ENCODE data around the gene TUT7. TPM values are rescaled to one million over a fixed set of nuclear protein-coding genes. Genes with fewer than 3 reads are reported as not detected.
"Not testable (repeated sequence)": the region's sequence is repeated elsewhere in the genome, so short reads cannot be mapped to it uniquely, and the experiment has no call there.

Gene TUT7
- total RNA-seq, result 10 to 100 TPM; 60.2 to 64.1 TPM
- polyA plus RNA-seq, result 10 to 100 TPM in 1 of 2 donors, 1 to 10 TPM in 1; 9.5 to 30.4 TPM

- intact Hi-C loops (cut with micrococcal nuclease), result loop anchor here (1.0 kb wide), 5 partner anchors 72 to 612 kb away; partner anchors contain the start of genes ISCA1 and NAA35
- ChIA-PET CTCF (ENCODE audit: partially characterized antibody) (interaction anchor here (1.5 kb wide), 1 partner anchor 18 kb away, joined by 3 read pairs; no protein-coding TSS in a partner anchor), POLR2A (ENCODE audit: partially characterized antibody) (interaction anchor here (1.1 to 3.1 kb wide), 5 partner anchors 12 to 72 kb away, joined by 3 to 32 read pairs (median 6); partner anchors contain the start of gene ISCA1)
- Histone ChIP-seq H3K27ac (ENCODE audit: low read depth, low read length) (peak within 1 kb of the TSS; percentile 84), H3K4me3 (ENCODE audit: low read length in 2 of 2) (peak within 1 kb of the TSS; percentile 69 to 75), H3K4me1 (ENCODE audit: insufficient read depth, low read length) (peaks cover 46% of the 10 kb centered on the region), H3K9me3 (ENCODE audit: control insufficient read depth in 1 of 2, low read length in 2 of 2) (no peaks in the 10 kb centered on the region), H3K27me3 (ENCODE audit: insufficient read depth, low read length) (no peaks in the 10 kb centered on the region), H3K36me3 (ENCODE audit: insufficient read depth, low read length) (no peaks in the 10 kb centered on the region)
- H3K4me3 Mint-ChIP-seq, result peak within 1 kb of the TSS; percentile 91 to 98 (median 97)
- peak; percentile 92 to 96 (median 93) for DNase-seq
- H3K27me3 Mint-ChIP-seq, result no peaks in the 10 kb centered on the region
- peaks cover 10 to 34% of the 10 kb centered on the region in 2 donors for H3K36me3 Mint-ChIP-seq
- no peaks in the 10 kb centered on the region for H3K9me3 Mint-ChIP-seq
- peak within 1 kb of the TSS; percentile 85 to 99 (median 97) for H3K27ac Mint-ChIP-seq
- H3K4me1 Mint-ChIP-seq, result peaks cover 23 to 60% (median 43%) of the 10 kb centered on the region in 4 donors
Measured at GRCh38 chr9:86354011-86354817, at the start of gene TUT7. TUT7 (minus strand) TSS chr9:86354410; CDS start chr9:86353199, 1,211 bp downstream.

- no peak overlapping the region for H3K27ac ChIP-seq (ENCODE audit: low read depth, low read length)
- H3K4me3 ChIP-seq (ENCODE audit: low read length in 2 of 2), result no peak overlapping the region
- no peaks in the 10 kb centered on the region for H3K9me3 Mint-ChIP-seq
- no peaks in the 10 kb centered on the region for H3K36me3 ChIP-seq (ENCODE audit: insufficient read depth, low read length)
- H3K4me1 ChIP-seq (ENCODE audit: insufficient read depth, low read length), result no peaks in the 10 kb centered on the region
- no peaks in the 10 kb centered on the region for H3K4me1 Mint-ChIP-seq
- CTCF ChIA-PET (ENCODE audit: partially characterized antibody), result interaction anchor here (1.2 kb wide), 1 partner anchor 9 kb away, joined by 3 read pairs; no protein-coding TSS in a partner anchor
- intact Hi-C loops (cut with micrococcal nuclease), result no loop called here
- H3K27me3 ChIP-seq (ENCODE audit: insufficient read depth, low read length), result no peaks in the 10 kb centered on the region
- H3K27me3 Mint-ChIP-seq, result peaks cover 16 to 19% of the 10 kb centered on the region in 2 donors
- no peak for DNase-seq
- H3K36me3 Mint-ChIP-seq, result no peaks in the 10 kb centered on the region
- H3K27ac Mint-ChIP-seq, result no peak overlapping the region
- no peak overlapping the region for H3K4me3 Mint-ChIP-seq
- POLR2A ChIA-PET (ENCODE audit: partially characterized antibody), result no interaction called here
- no peaks in the 10 kb centered on the region for H3K9me3 ChIP-seq (ENCODE audit: control insufficient read depth in 1 of 2, low read length in 2 of 2)
Measured at GRCh38 chr9:86402591-86402990, 48.4 kb upstream of the TUT7 start.

GRCh38 chr9:86396412-86396811 lies 42.2 kb upstream of the TUT7 start:
- Mint-ChIP-seq H3K27ac (no peak overlapping the region), H3K36me3 (no peaks in the 10 kb centered on the region), H3K27me3 (peaks cover 2 to 17% of the 10 kb centered on the region in 2 donors), H3K9me3 (peaks cover 0 to 7% (median 3%) of the 10 kb centered on the region in 8 donors), H3K4me3 (no peak overlapping the region), H3K4me1 (no peaks in the 10 kb centered on the region)
- POLR2A ChIA-PET (ENCODE audit: partially characterized antibody), result no interaction called here
- H3K27ac ChIP-seq (ENCODE audit: low read depth, low read length), result no peak overlapping the region
- H3K4me1 ChIP-seq (ENCODE audit: insufficient read depth, low read length), result no peaks in the 10 kb centered on the region
- H3K9me3 ChIP-seq (ENCODE audit: control insufficient read depth in 1 of 2, low read length in 2 of 2), result no peaks in the 10 kb centered on the region
- no peaks in the 10 kb centered on the region for H3K36me3 ChIP-seq (ENCODE audit: insufficient read depth, low read length)
- intact Hi-C loops (cut with micrococcal nuclease), result no loop called here
- CTCF ChIA-PET (ENCODE audit: partially characterized antibody), result no interaction called here
- H3K27me3 ChIP-seq (ENCODE audit: insufficient read depth, low read length), result no peaks in the 10 kb centered on the region
- DNase-seq, result no peak
- no peak overlapping the region for H3K4me3 ChIP-seq (ENCODE audit: low read length in 2 of 2)

GRCh38 chr9:86390184-86390583 lies 36.0 kb upstream of the TUT7 start:
- H3K27ac Mint-ChIP-seq; POLR2A ChIA-PET (ENCODE audit: partially characterized antibody); H3K4me3 Mint-ChIP-seq; H3K4me1 ChIP-seq (ENCODE audit: insufficient read depth, low read length); DNase-seq; H3K36me3 Mint-ChIP-seq; intact Hi-C loops (cut with micrococcal nuclease); H3K27me3 ChIP-seq (ENCODE audit: insufficient read depth, low read length); H3K4me3 ChIP-seq (ENCODE audit: low read length in 2 of 2); H3K4me1 Mint-ChIP-seq; H3K36me3 ChIP-seq (ENCODE audit: insufficient read depth, low read length); H3K9me3 ChIP-seq (ENCODE audit: control insufficient read depth in 1 of 2, low read length in 2 of 2); H3K27ac ChIP-seq (ENCODE audit: low read depth, low read length): not testable (repeated sequence)
- Mint-ChIP-seq H3K9me3 (peaks cover under 1 to 10% (median 5%) of the 10 kb centered on the region in 8 donors), H3K27me3 (peaks cover 21 to 46% of the 10 kb centered on the region in 2 donors)
- CTCF ChIA-PET (ENCODE audit: partially characterized antibody), result interaction anchor here (1.0 kb wide), 2 partner anchors 25 to 29 kb away, joined by 3 read pairs; no protein-coding TSS in a partner anchor

- DNase-seq, result no peak
- intact Hi-C loops (cut with micrococcal nuclease), result no loop called here
- H3K9me3 ChIP-seq (ENCODE audit: control insufficient read depth in 1 of 2, low read length in 2 of 2), result no peaks in the 10 kb centered on the region
- peaks cover 2 to 10% (median 5%) of the 10 kb centered on the region in 8 donors for H3K9me3 Mint-ChIP-seq
- H3K27me3 Mint-ChIP-seq, result peaks cover 26 to 44% of the 10 kb centered on the region in 2 donors
- no peaks in the 10 kb centered on the region for H3K36me3 ChIP-seq (ENCODE audit: insufficient read depth, low read length)
- peaks cover 0 to 4% of the 10 kb centered on the region in 2 donors for H3K36me3 Mint-ChIP-seq
- H3K27me3 ChIP-seq (ENCODE audit: insufficient read depth, low read length), result no peaks in the 10 kb centered on the region
- no peak overlapping the region for H3K27ac Mint-ChIP-seq
- no peaks in the 10 kb centered on the region for H3K4me1 ChIP-seq (ENCODE audit: insufficient read depth, low read length)
- H3K4me1 Mint-ChIP-seq, result no peaks in the 10 kb centered on the region
- ChIA-PET POLR2A (ENCODE audit: partially characterized antibody) (no interaction called here), CTCF (ENCODE audit: partially characterized antibody) (interaction anchor here (1.0 kb wide), 1 partner anchor 26 kb away, joined by 3 read pairs; no protein-coding TSS in a partner anchor)
- H3K4me3 ChIP-seq (ENCODE audit: low read length in 2 of 2), result no peak overlapping the region
- H3K27ac ChIP-seq (ENCODE audit: low read depth, low read length), result no peak overlapping the region
- H3K4me3 Mint-ChIP-seq, result no peak overlapping the region
Measured at GRCh38 chr9:86389628-86390027, 35.4 kb upstream of the TUT7 start.

- intact Hi-C loops (cut with micrococcal nuclease), result no loop called here
- DNase-seq, result no peak
- H3K4me1 Mint-ChIP-seq, result no peaks in the 10 kb centered on the region
- no peaks in the 10 kb centered on the region for H3K4me1 ChIP-seq (ENCODE audit: insufficient read depth, low read length)
- H3K4me3 ChIP-seq (ENCODE audit: low read length in 2 of 2), result no peak overlapping the region
- no peaks in the 10 kb centered on the region for H3K9me3 ChIP-seq (ENCODE audit: control insufficient read depth in 1 of 2, low read length in 2 of 2)
- H3K36me3 ChIP-seq (ENCODE audit: insufficient read depth, low read length), result no peaks in the 10 kb centered on the region
- peaks cover 0 to 19% (median 6%) of the 10 kb centered on the region in 8 donors for H3K9me3 Mint-ChIP-seq
- H3K27ac ChIP-seq (ENCODE audit: low read depth, low read length), result no peak overlapping the region
- ChIA-PET CTCF (ENCODE audit: partially characterized antibody) (no interaction called here), POLR2A (ENCODE audit: partially characterized antibody) (no interaction called here)
- H3K4me3 Mint-ChIP-seq, result no peak overlapping the region
- H3K27me3 Mint-ChIP-seq, result peaks cover 33 to 38% of the 10 kb centered on the region in 2 donors
- H3K36me3 Mint-ChIP-seq, result peaks cover 0 to 4% of the 10 kb centered on the region in 2 donors
- H3K27ac Mint-ChIP-seq, result peak overlapping the region in 1 of 7 donors; percentile 50
- H3K27me3 ChIP-seq (ENCODE audit: insufficient read depth, low read length), result no peaks in the 10 kb centered on the region
Measured at GRCh38 chr9:86387376-86387775, 33.2 kb upstream of the TUT7 start.

GRCh38 chr9:86383000-86383399 lies 28.8 kb upstream of the TUT7 start:
- H3K27ac Mint-ChIP-seq; H3K4me1 Mint-ChIP-seq; H3K27ac ChIP-seq (ENCODE audit: low read depth, low read length); H3K4me3 ChIP-seq (ENCODE audit: low read length in 2 of 2); POLR2A ChIA-PET (ENCODE audit: partially characterized antibody); H3K27me3 ChIP-seq (ENCODE audit: insufficient read depth, low read length); H3K9me3 ChIP-seq (ENCODE audit: control insufficient read depth in 1 of 2, low read length in 2 of 2); H3K4me3 Mint-ChIP-seq; H3K36me3 ChIP-seq (ENCODE audit: insufficient read depth, low read length); H3K4me1 ChIP-seq (ENCODE audit: insufficient read depth, low read length); CTCF ChIA-PET (ENCODE audit: partially characterized antibody); H3K36me3 Mint-ChIP-seq; DNase-seq; intact Hi-C loops (cut with micrococcal nuclease): not testable (repeated sequence)
- H3K27me3 Mint-ChIP-seq, result peaks cover 27 to 32% of the 10 kb centered on the region in 2 donors
- peaks cover 0 to 21% (median 8%) of the 10 kb centered on the region in 8 donors for H3K9me3 Mint-ChIP-seq
